ENCODE results near the gene SSX2IP.

GRCh38 chr1:84720221-84720780 is 30.0 kb upstream of the SSX2IP start:
- TF ChIP-seq EZH2 (IDR thresholded peaks at IDR 0.05; ENCODE audit: borderline replicate concordance, low read length): no peak
- no peak for TF ChIP-seq CTCF (IDR thresholded peaks at IDR 0.05; ENCODE audit: low read length)
